ENCODE measurements around the gene SLC13A4.

The SLC13A4 gene

DNA sequence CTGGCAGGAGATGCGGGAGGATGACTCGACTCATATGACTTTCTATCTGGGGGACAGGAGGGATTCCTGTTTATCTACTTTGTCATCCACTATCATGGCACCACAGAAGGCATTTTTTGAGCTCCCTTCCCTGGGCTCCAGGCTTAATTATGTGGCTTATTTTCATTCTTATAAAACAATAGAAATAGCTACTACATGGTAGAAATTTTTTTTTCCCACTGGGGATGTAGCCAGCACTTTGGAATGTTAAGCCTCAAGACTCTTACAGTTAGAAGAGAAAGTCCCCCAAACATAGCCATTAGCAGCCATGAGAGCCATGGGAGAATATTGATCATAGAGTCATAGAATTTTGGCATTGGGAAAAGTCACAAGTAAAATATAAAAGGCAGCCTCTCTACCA is 35.3 kb upstream of the SLC13A4 start:
- H4K20me1 ChIP-seq (ENCODE audit: insufficient read depth, low read length) = no peaks in the 10 kb centered on the region
- no peak for TF ChIP-seq EZH2 (IDR thresholded peaks at IDR 0.05; ENCODE audit: borderline replicate concordance, low read length)
- TF ChIP-seq, protein P1, sequence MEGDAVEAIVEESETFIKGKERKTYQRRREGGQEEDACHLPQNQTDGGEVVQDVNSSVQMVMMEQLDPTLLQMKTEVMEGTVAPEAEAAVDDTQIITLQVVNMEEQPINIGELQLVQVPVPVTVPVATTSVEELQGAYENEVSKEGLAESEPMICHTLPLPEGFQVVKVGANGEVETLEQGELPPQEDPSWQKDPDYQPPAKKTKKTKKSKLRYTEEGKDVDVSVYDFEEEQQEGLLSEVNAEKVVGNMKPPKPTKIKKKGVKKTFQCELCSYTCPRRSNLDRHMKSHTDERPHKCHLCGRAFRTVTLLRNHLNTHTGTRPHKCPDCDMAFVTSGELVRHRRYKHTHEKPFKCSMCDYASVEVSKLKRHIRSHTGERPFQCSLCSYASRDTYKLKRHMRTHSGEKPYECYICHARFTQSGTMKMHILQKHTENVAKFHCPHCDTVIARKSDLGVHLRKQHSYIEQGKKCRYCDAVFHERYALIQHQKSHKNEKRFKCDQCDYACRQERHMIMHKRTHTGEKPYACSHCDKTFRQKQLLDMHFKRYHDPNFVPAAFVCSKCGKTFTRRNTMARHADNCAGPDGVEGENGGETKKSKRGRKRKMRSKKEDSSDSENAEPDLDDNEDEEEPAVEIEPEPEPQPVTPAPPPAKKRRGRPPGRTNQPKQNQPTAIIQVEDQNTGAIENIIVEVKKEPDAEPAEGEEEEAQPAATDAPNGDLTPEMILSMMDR (IDR thresholded peaks at IDR 0.05; ENCODE audit: low read length) = no peak
- no peaks in the 10 kb centered on the region for H3F3A ChIP-seq (ENCODE audit: insufficient read depth, low read length)

GRCh38 chr7:135761751-135762488 is 33.9 kb upstream of the SLC13A4 start:
- no peaks in the 10 kb centered on the region for H3K9me3 ChIP-seq (ENCODE audit: low read length)
- H3K4me3 ChIP-seq (ENCODE audit: low read depth, low read length, poor library complexity, severe bottlenecking) = no peak overlapping the region
- H3K9me2 ChIP-seq (ENCODE audit: low read depth, low read length) = no peaks in the 10 kb centered on the region
- no peaks in the 10 kb centered on the region for H3F3A ChIP-seq (ENCODE audit: insufficient read depth, low read length)
- no peaks in the 10 kb centered on the region for H4K20me1 ChIP-seq (ENCODE audit: insufficient read depth, low read length)
- H3K36me3 ChIP-seq (ENCODE audit: insufficient read depth, low read length) = no peaks in the 10 kb centered on the region
- no peak overlapping the region for H2AFZ ChIP-seq (ENCODE audit: low read length)
- no peak overlapping the region for H3K27ac ChIP-seq (ENCODE audit: low read depth, low read length, poor library complexity, severe bottlenecking)
- no peaks in the 10 kb centered on the region for H3K4me1 ChIP-seq (ENCODE audit: insufficient read depth, low read length, severe bottlenecking)
- H3K4me2 ChIP-seq (ENCODE audit: low read length) = no peak overlapping the region
- H3K79me2 ChIP-seq (ENCODE audit: insufficient read depth, low read length) = no peaks in the 10 kb centered on the region
- no peaks in the 10 kb centered on the region; the same call in 1 of the 2 replicates for H3K27me3 ChIP-seq (ENCODE audit: insufficient read depth, low read length)
- H3K9ac ChIP-seq (ENCODE audit: low read length) = no peak overlapping the region
- no peak for TF ChIP-seq EZH2 (IDR thresholded peaks at IDR 0.05; ENCODE audit: borderline replicate concordance, low read length)
- TF ChIP-seq, protein P1 (IDR thresholded peaks at IDR 0.05; ENCODE audit: low read length) = no peak

More for the DNA sequence above, 35.3 kb upstream of the SLC13A4 start:
- Histone ChIP-seq H3K4me2 (ENCODE audit: low read length) (no peak overlapping the region), H3K9me2 (ENCODE audit: low read depth, low read length) (no peaks in the 10 kb centered on the region), H3K79me2 (ENCODE audit: insufficient read depth, low read length) (no peaks in the 10 kb centered on the region), H3K9me3 (ENCODE audit: low read length) (no peaks in the 10 kb centered on the region), H3K9ac (ENCODE audit: low read length) (no peak overlapping the region), H3K27me3 (ENCODE audit: insufficient read depth, low read length) (no peaks in the 10 kb centered on the region; the same call in 1 of the 2 replicates), H2AFZ (ENCODE audit: low read length) (no peak overlapping the region), H3K4me3 (ENCODE audit: low read depth, low read length, poor library complexity, severe bottlenecking) (no peak overlapping the region), H3K4me1 (ENCODE audit: insufficient read depth, low read length, severe bottlenecking) (no peaks in the 10 kb centered on the region), H3K36me3 (ENCODE audit: insufficient read depth, low read length) (no peaks in the 10 kb centered on the region), H3K27ac (ENCODE audit: low read depth, low read length, poor library complexity, severe bottlenecking) (no peak overlapping the region)

DNA sequence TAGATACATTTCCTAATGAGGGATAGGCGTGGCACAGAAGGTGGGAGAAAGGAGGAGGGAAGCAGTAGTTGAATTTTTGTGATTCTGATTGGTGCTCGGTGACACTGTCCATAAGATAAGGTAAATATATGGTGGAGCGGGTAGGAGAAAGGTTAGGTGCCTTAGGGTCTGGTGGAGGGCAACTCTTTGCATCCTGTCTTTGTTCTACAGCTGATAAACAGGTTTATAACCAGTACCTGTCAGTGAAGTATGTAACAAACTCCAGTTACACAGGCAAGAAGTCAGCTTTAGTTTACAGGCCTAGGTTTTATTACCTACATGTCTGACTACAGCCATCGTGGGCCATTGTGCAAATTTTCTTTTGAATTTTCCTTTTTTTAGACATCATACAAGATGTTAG is 31.5 kb upstream of the SLC13A4 start:
- no peak overlapping the region for H2AFZ ChIP-seq (ENCODE audit: low read length)

More for the DNA sequence above, 31.5 kb upstream of the SLC13A4 start:
- Histone ChIP-seq H3K9ac (ENCODE audit: low read length) (no peak overlapping the region), H3K9me2 (ENCODE audit: low read depth, low read length) (no peaks in the 10 kb centered on the region), H3K4me2 (ENCODE audit: low read length) (no peak overlapping the region), H3K36me3 (ENCODE audit: insufficient read depth, low read length) (no peaks in the 10 kb centered on the region), H3K27me3 (ENCODE audit: insufficient read depth, low read length) (no peaks in the 10 kb centered on the region; the same call in 1 of the 2 replicates), H3K79me2 (ENCODE audit: insufficient read depth, low read length) (no peaks in the 10 kb centered on the region), H3F3A (ENCODE audit: insufficient read depth, low read length) (no peaks in the 10 kb centered on the region), H4K20me1 (ENCODE audit: insufficient read depth, low read length) (no peaks in the 10 kb centered on the region), H3K4me1 (ENCODE audit: insufficient read depth, low read length, severe bottlenecking) (no peaks in the 10 kb centered on the region), H3K4me3 (ENCODE audit: low read depth, low read length, poor library complexity, severe bottlenecking) (no peak overlapping the region), H3K9me3 (ENCODE audit: low read length) (no peaks in the 10 kb centered on the region), H3K27ac (ENCODE audit: low read depth, low read length, poor library complexity, severe bottlenecking) (no peak overlapping the region)
- TF ChIP-seq, protein P1 (IDR thresholded peaks at IDR 0.05; ENCODE audit: low read length) = no peak
